Muscle layer of duodenum (tissue), 2 donors: ENCODE results near the gene PROKR1.

Experiments used
- H3K27ac ChIP-seq: one replicate; pipeline ENCODE4 v1.7.0; 2013; ENCODE audit warnings: mild to moderate bottlenecking, low read length
- H3K27me3 ChIP-seq: one replicate; pipeline ENCODE4 v1.7.0; 2013; ENCODE audit warnings: low read depth, mild to moderate bottlenecking, control low read depth, low read length
- H3K36me3 ChIP-seq, 2 donors: one replicate each; pipeline ENCODE4 v1.7.0; 2013; ENCODE audit warnings: low read length in 2 of 2, control low read depth in 1 of 2, mild to moderate bottlenecking in 1 of 2; ENCODE audit not compliant: insufficient read depth in 2 of 2, control insufficient read depth in 1 of 2
- H3K4me1 ChIP-seq, 2 donors: one replicate each; pipeline ENCODE4 v1.7.0; 2013; ENCODE audit warnings: low read length in 2 of 2, mild to moderate bottlenecking in 2 of 2, control low read depth in 1 of 2, moderate library complexity in 1 of 2; ENCODE audit not compliant: insufficient read depth in 2 of 2, control insufficient read depth in 1 of 2
- H3K4me3 ChIP-seq, 2 donors: one replicate each; pipeline ENCODE4 v1.7.0; 2013; ENCODE audit warnings: low read length in 2 of 2, low read depth in 1 of 2, mild to moderate bottlenecking in 1 of 2
- H3K9me3 ChIP-seq, 2 donors: one replicate each; pipeline ENCODE4 v1.7.0; 2013; ENCODE audit warnings: low read length in 2 of 2, control low read depth in 1 of 2, mild to moderate bottlenecking in 1 of 2; ENCODE audit not compliant: control insufficient read depth in 1 of 2
- donor health status: healthy.

The PROKR1 gene

DNA sequence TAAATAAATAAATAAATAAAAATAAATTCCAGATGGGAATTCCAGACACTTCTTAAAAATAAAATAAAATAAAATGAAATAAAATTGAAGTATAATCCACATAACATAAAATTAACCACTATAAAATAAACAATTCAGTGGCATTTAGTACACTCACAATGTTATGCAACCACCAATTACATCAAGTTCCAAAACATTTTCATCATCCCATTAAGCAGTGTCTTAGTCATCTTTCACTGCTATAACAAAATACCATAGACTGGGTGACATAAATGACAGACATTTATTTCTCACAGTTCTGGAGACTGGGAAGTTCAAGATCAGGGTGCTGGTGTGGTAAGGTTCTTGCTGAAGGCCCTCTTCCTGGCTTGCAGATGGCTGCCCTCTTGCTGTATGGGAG, 22.6 kb upstream of the PROKR1 start:
- peaks cover 3 to 10% of the 10 kb centered on the region in 2 donors for H3K9me3 ChIP-seq
- H3K27me3 ChIP-seq = no peaks in the 10 kb centered on the region
- H3K4me3 ChIP-seq = no peak overlapping the region
- no peak overlapping the region for H3K27ac ChIP-seq
- H3K36me3 ChIP-seq = no peaks in the 10 kb centered on the region
- H3K4me1 ChIP-seq = no peaks in the 10 kb centered on the region

- H3K4me1 ChIP-seq = no peaks in the 10 kb centered on the region
- H3K36me3 ChIP-seq = no peaks in the 10 kb centered on the region
- no peaks in the 10 kb centered on the region for H3K27me3 ChIP-seq
- no peak overlapping the region for H3K4me3 ChIP-seq
- no peak overlapping the region for H3K27ac ChIP-seq
- H3K9me3 ChIP-seq = peaks cover 3 to 14% of the 10 kb centered on the region in 2 donors
These were observed 19.6 kb upstream of the PROKR1 start for GRCh38 chr2:68623820-68624219.

DNA sequence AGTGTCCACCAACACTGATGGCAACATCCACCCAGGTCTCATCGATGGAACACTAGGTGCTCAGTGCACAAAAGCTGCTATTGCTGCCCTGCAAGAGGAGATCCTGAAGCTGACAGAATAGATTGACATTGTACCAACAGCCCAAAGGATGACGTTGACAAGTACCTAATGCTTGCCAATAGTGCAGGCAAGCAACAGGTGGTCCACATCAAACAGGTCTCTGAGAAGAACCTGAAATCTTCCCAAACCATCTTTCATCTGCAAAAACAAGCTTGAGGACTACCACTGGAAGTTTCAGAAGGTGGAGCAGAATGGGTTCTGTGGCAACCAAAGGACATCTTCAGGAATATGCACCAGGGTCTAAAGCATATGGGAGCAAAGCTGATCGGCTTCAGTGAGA, 15.8 kb upstream of the PROKR1 start:
- no peak overlapping the region for H3K27ac ChIP-seq
- no peaks in the 10 kb centered on the region for H3K4me1 ChIP-seq
- no peaks in the 10 kb centered on the region for H3K36me3 ChIP-seq
- H3K4me3 ChIP-seq = no peak overlapping the region
- peaks cover 3 to 6% of the 10 kb centered on the region in 2 donors for H3K9me3 ChIP-seq
- H3K27me3 ChIP-seq = no peaks in the 10 kb centered on the region

- Histone ChIP-seq H3K9me3 (peaks cover 0 to 4% of the 10 kb centered on the region in 2 donors), H3K4me1 (no peaks in the 10 kb centered on the region), H3K4me3 (no peak overlapping the region), H3K27me3 (no peaks in the 10 kb centered on the region), H3K27ac (no peak overlapping the region), H3K36me3 (no peaks in the 10 kb centered on the region)
These were observed 11.4 kb upstream of the PROKR1 start for GRCh38 chr2:68632021-68632420.

DNA sequence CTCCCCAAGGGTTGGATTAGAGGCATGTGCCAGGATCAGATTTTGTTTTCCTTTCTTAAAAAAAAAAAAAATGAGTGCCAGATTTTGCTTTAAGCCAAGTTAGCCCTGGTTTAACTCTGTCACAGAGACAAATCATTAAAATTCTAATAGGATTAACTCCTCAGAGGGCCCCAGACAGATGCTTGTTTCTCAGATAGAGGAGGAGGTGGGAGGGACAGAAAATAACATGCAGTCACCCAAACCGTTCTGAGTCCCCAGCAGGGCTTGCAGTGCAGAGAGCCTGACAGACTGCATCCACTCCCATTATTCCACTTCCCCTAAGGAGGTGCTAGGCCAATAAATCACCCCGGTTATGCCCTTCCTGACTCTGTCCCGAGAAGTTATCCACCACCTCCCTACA, 6.3 kb upstream of the PROKR1 start:
- Histone ChIP-seq H3K9me3 (peaks cover 0 to 8% of the 10 kb centered on the region in 2 donors), H3K27ac (no peak overlapping the region), H3K36me3 (no peaks in the 10 kb centered on the region), H3K27me3 (no peaks in the 10 kb centered on the region), H3K4me1 (no peaks in the 10 kb centered on the region), H3K4me3 (no peak overlapping the region)

DNA sequence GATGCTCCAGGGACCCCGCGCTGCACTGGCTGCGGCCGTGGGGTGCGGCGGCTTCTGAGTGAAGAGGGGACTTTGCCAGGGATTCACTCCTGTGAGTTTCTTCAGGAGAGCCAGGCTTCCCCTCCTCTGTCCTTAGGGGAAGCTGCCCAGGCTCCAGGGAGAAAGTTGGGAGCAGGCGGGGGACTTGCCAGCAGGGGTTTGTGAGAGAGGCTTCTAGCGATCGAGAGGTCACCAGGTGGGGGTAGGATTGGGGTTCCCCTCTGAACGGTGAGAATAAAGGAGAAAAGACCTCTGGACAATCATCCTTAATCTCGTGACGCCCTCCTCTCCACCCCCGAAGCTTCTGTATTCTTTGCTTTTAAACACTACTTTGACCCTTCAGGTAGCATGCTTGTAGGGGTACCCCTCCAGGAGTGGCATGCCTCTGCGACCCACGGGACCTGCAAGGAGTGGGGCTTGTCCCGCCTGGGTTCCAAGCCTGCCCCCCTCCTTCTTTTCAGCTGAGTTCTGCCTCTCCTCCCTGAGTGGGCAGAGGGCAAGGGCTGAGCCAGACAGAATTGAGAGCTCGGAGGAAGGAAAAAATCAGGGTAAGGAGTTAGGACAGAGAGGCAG, 601 bp downstream of the PROKR1 start:
- Histone ChIP-seq H3K36me3 (no peaks in the 10 kb centered on the region), H3K4me1 (peaks cover 0 to 14% of the 10 kb centered on the region in 2 donors), H3K9me3 (peaks cover 0 to 8% of the 10 kb centered on the region in 2 donors), H3K27me3 (peaks cover 18% of the 10 kb centered on the region), H3K27ac (no peak overlapping the region), H3K4me3 (peak overlapping the region; percentile 12 to 68)

- peaks cover 18% of the 10 kb centered on the region for H3K27me3 ChIP-seq
- H3K36me3 ChIP-seq = no peaks in the 10 kb centered on the region
- H3K9me3 ChIP-seq = peaks cover 0 to 8% of the 10 kb centered on the region in 2 donors
- H3K4me1 ChIP-seq = peaks cover 0 to 14% of the 10 kb centered on the region in 2 donors
- H3K4me3 ChIP-seq = no peak overlapping the region
- H3K27ac ChIP-seq = no peak overlapping the region
These were observed 2.1 kb downstream of the PROKR1 start for GRCh38 chr2:68645523-68645922.

DNA sequence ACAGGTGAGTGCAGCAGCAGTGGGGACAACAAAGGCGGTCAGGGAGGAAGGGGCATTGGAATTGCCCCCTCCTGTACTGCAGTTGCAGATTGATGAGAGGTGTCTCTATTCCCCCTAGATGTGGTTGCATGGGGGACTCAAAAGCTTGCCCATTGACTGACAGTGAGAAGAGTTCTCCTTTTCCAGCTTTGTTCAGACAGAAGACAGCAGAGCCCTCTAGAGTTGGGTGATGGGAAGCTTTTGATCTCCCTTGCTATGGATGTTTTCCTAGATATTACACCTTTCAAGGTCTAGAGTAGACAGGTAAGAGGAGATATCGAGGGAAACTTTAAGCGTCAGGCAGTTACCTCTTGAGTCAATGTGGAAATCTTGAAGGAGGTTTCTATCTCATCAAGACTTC, 2.9 kb downstream of the PROKR1 start:
- Histone ChIP-seq H3K27me3 (peaks cover 18% of the 10 kb centered on the region), H3K27ac (no peak overlapping the region), H3K4me1 (peaks cover 0 to 14% of the 10 kb centered on the region in 2 donors), H3K4me3 (no peak overlapping the region), H3K36me3 (no peaks in the 10 kb centered on the region), H3K9me3 (peaks cover 0 to 3% of the 10 kb centered on the region in 2 donors)

DNA sequence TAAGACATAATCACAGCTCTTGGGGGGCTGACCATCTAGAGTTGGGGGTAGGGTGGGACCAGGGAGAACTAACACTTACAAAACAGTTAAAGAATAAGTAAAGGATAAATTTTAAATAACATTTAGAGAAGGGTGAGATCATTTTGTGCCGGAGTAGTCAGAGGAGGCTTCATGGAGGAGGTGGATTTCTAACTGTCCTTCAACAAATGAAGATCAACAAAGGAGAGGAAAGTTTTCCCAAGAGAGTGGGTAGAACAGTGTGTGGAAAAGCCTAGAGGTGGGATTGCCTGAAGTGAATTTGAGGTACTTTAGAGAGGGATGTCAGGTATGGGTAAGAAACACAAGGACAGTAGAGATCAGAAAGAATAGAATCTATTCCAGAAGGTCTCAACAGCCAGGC, 7.3 kb downstream of the PROKR1 start:
- peaks cover 10% of the 10 kb centered on the region for H3K27me3 ChIP-seq
- H3K9me3 ChIP-seq = no peaks in the 10 kb centered on the region
- no peak overlapping the region for H3K4me3 ChIP-seq
- no peak overlapping the region for H3K27ac ChIP-seq
- H3K4me1 ChIP-seq = no peaks in the 10 kb centered on the region
- H3K36me3 ChIP-seq = no peaks in the 10 kb centered on the region

GRCh38 chr2:68653034-68653433, 9.7 kb downstream of the PROKR1 start:
- Histone ChIP-seq H3K9me3 (no peaks in the 10 kb centered on the region), H3K27ac (no peak overlapping the region), H3K27me3 (no peaks in the 10 kb centered on the region), H3K4me3 (no peak overlapping the region), H3K36me3 (no peaks in the 10 kb centered on the region), H3K4me1 (no peaks in the 10 kb centered on the region)

DNA sequence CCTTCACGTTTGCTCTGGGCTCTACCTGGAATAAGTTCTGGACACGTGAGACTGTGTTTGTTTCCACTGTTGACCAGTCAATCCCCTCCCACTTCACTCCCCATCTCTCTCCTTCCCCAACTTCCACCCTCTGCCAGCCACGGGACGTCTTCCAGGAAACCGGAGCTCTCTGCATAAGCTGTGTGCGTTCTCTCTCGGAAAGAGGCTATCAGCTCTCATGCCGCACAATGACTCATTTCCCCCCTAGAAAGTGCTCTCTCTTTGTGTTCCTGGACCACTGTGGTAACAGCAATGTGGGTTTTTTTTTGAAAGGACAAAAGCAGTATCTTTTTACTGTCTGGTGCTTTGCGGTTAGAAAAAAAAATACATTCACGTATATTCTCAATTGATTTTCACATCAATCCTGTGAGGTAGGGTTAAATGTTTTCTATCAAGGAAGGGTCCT, 10.2 kb downstream of the PROKR1 start:
- no peaks in the 10 kb centered on the region for H3K9me3 ChIP-seq
- no peak overlapping the region for H3K27ac ChIP-seq
- no peaks in the 10 kb centered on the region for H3K4me1 ChIP-seq
- H3K36me3 ChIP-seq = no peaks in the 10 kb centered on the region
- H3K4me3 ChIP-seq = no peak overlapping the region
- no peaks in the 10 kb centered on the region for H3K27me3 ChIP-seq

DNA sequence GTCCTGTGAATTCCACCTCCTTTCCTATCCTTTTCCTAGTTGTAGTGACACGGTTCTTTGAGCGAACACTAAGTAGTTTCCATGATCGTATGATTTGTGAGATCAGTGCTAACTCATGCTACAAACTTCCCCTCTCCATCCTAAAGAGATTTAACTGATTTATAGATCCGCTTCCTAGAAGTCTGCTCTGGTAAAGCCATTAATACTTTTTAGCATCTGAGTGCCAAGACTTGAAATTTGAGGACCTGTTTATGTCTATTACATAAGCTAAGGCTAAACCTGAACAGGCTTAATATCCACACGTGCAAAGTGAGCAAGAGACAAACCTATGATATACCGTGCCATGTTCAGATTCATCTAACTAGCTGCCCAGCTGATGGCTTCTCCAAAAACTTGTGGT, 14.9 kb downstream of the PROKR1 start:
- Histone ChIP-seq H3K4me3 (no peak overlapping the region), H3K36me3 (no peaks in the 10 kb centered on the region), H3K27ac (no peak overlapping the region), H3K9me3 (no peaks in the 10 kb centered on the region), H3K27me3 (no peaks in the 10 kb centered on the region), H3K4me1 (no peaks in the 10 kb centered on the region)
